ENCODE measurements around the gene ARPC5. TPM values are rescaled to one million over a fixed set of nuclear protein-coding genes. Genes with fewer than 3 reads are reported as not detected.
"Not testable (repeated sequence)": the region's sequence is repeated elsewhere in the genome, so short reads cannot be mapped to it uniquely, and the experiment has no call there.

The ARPC5 gene
- 100 to 1,000 TPM in 3 of 4 donors, 10 to 100 TPM in 1; 73.0 to 234 (median 170) TPM for total RNA-seq

DNA sequence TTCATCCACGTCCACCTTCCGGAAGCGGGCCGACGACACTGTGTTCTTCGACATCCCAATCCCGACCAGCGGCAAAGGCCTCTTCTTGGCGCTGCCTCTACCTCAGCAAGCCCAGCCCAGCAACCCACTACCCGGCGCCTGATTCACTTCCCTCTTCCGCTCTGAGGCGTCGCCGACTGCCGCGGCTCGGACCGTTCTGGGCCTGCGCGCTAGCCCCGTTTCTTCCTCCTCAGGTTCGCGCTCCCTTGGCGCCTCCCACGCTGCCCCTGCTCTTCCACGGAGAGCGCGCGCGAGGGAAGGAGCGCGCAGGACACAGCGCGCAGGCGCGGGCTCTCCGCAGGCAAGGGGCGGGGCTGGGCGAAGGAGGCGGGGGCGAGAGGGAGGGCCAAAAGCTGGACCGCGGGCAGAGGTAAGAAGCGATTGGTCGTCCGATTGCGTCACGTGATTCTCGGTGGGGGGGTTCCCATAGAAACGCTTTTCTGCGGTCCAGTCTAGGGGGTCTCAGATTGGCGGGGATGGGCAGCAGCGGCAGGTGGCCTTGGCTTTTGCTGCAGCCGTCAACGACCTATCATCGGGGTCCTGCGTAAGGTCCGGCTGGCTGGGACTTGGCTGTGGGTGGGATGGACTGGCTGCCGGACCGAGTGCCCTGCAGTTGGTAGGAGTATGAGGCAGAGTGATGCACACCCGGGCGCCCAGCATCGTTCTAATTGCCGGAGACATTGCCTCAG lies at the start of gene ARPC5:
ARPC5 (minus strand) TSS at position 178 of the 728 bp plus-strand sequence; CDS start at position 54, 124 bp downstream.
- no peaks in the 10 kb centered on the region for H3K36me3 ChIP-seq
- H3K4me1 ChIP-seq, result peaks cover 0 to 5% of the 10 kb centered on the region in 2 donors
- no peaks in the 10 kb centered on the region for H3K9me3 ChIP-seq
- H3K27me3 ChIP-seq, result no peaks in the 10 kb centered on the region
- intact Hi-C loops (cut with DNase I; ENCODE audit: low total_unique reads), result loop anchor here (10.0 kb wide), 1 partner anchor 161 kb away; the partner anchor contains the start of gene SMG7
- H3K4me3 ChIP-seq, result peak within 1 kb of the TSS; percentile 71 to 92
- peak; percentile 90 to 95 for TF ChIP-seq POLR2A (IDR thresholded peaks at IDR 0.05)
- TF ChIP-seq, protein P1, sequence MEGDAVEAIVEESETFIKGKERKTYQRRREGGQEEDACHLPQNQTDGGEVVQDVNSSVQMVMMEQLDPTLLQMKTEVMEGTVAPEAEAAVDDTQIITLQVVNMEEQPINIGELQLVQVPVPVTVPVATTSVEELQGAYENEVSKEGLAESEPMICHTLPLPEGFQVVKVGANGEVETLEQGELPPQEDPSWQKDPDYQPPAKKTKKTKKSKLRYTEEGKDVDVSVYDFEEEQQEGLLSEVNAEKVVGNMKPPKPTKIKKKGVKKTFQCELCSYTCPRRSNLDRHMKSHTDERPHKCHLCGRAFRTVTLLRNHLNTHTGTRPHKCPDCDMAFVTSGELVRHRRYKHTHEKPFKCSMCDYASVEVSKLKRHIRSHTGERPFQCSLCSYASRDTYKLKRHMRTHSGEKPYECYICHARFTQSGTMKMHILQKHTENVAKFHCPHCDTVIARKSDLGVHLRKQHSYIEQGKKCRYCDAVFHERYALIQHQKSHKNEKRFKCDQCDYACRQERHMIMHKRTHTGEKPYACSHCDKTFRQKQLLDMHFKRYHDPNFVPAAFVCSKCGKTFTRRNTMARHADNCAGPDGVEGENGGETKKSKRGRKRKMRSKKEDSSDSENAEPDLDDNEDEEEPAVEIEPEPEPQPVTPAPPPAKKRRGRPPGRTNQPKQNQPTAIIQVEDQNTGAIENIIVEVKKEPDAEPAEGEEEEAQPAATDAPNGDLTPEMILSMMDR (IDR thresholded peaks at IDR 0.05), result peak in 2 of 4 experiments; percentile 2 to 7
- DNase-seq, result peak; percentile 96 to 98
- peak within 1 kb of the TSS; percentile 91 to 97 for H3K27ac ChIP-seq

DNA sequence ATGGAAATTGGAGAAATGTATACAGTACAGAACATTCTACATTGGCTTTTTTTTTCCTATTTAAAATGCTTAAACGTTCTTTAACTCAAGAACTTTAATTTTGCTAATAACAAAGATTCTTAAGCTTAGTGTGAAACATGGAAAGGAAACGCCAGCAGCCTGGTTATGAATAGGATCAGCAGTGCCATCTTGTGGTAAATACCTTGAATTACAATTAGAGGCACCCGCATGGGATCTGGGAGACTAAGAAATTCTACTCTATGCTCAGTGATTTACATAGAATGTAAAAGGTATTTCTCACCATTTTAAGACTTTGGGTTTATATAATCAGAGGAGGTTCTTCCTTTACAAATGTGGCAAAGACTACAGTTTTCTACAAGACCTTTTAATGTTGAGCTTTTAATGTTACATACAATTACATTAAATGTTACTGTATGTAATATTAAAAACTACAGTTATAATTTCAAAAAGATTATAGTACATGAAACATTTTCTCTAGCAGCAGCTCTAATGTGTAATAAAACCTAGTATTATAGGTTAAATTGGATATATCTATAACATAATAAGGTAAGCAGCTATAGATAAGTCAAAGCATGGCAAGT lies 49.6 kb upstream of the ARPC5 start:
- no peak overlapping the region for H3K4me3 ChIP-seq
- no peaks in the 10 kb centered on the region for H3K27me3 ChIP-seq
- intact Hi-C loops (cut with DNase I; ENCODE audit: low total_unique reads), result no loop called here
- TF ChIP-seq, protein P1 (IDR thresholded peaks at IDR 0.05), result peak; percentile 44 to 67 (median 63)
- no peak for TF ChIP-seq POLR2A (IDR thresholded peaks at IDR 0.05)
- H3K27ac ChIP-seq, result no peak overlapping the region
- DNase-seq, result no peak
- H3K36me3 ChIP-seq, result no peaks in the 10 kb centered on the region
- H3K9me3 ChIP-seq, result no peaks in the 10 kb centered on the region
- no peaks in the 10 kb centered on the region for H3K4me1 ChIP-seq

DNA sequence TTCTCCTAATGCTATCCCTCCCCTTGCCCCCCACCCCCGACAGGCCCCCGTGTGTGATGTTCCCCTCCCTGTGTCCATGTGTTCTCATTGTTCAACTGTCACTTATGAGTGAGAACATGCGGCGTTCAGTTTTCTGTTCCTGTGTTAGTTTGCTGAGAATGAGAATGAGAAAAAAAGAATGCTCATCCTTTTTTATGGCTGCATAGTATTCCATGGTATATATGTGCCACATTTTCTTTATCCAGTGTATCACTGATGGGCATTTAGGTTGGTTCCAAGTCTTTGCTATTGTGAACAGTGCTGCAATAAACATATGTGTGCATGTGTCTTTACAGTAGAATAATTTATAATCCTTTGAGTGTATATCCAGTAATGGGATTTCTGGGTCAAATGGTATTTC lies 43.8 kb upstream of the ARPC5 start:
- H3K4me3 ChIP-seq; DNase-seq; H3K36me3 ChIP-seq; H3K9me3 ChIP-seq; H3K27ac ChIP-seq; H3K4me1 ChIP-seq; H3K27me3 ChIP-seq; intact Hi-C loops (cut with DNase I; ENCODE audit: low total_unique reads): not testable (repeated sequence)

DNA sequence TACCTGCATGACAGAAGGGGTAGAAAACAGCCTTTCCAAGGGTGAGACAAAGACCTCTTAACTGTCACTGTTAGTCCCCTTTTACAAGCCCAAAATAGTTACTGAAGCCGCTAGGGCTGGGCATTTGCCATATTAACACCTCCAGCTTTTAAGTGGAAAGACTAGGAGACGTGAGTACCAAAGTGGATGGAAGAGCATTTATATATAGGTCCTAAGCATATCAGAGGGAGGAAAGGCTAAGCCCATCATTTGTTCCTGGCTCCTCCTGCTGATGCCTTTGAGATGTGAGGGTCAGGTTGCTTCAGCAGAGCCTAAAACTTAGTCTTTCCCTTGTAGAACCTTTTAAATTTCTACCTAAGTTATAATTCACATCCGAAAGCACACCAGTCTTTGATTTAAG lies 43.2 kb upstream of the ARPC5 start:
- intact Hi-C loops (cut with DNase I; ENCODE audit: low total_unique reads), result no loop called here
- Histone ChIP-seq H3K4me3 (no peak overlapping the region), H3K9me3 (no peaks in the 10 kb centered on the region), H3K4me1 (no peaks in the 10 kb centered on the region), H3K27ac (no peak overlapping the region), H3K36me3 (no peaks in the 10 kb centered on the region), H3K27me3 (no peaks in the 10 kb centered on the region)
- no peak for DNase-seq
- TF ChIP-seq, protein P1 (IDR thresholded peaks at IDR 0.05), result no peak
- no peak for TF ChIP-seq POLR2A (IDR thresholded peaks at IDR 0.05)

DNA sequence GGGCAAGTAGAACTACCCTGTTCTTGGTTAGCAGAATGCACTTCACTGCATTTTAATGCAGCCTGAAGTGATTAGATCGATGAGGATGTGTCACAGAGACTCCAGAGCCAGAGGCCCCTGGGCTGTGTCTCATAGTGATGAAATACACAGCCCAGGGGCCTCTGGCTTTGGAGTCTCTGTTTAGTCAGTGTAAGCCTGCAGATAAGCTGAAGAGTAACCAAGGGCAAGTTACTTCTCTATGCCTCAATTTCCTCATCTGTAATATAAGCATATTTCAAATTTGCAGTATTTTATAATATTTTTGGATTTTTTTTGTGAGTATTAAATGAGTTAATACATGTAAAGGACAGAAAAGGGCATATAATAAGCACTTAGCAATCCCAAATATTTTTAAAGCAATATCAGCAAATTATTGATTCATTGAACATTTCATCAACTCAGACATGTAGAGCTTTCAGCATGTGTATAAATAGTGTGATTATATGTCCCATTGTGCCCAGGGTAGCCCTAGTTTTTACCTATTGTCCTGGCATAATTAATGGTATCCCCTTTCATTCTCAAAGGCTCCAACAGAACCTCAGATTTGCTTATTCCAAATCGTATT lies 41.1 kb upstream of the ARPC5 start:
- TF ChIP-seq, protein P1 (IDR thresholded peaks at IDR 0.05), result no peak
- no peak for TF ChIP-seq POLR2A (IDR thresholded peaks at IDR 0.05)
- no peak overlapping the region for H3K27ac ChIP-seq
- intact Hi-C loops (cut with DNase I; ENCODE audit: low total_unique reads), result no loop called here
- H3K9me3 ChIP-seq, result no peaks in the 10 kb centered on the region
- H3K4me1 ChIP-seq, result no peaks in the 10 kb centered on the region
- H3K36me3 ChIP-seq, result no peaks in the 10 kb centered on the region
- no peaks in the 10 kb centered on the region for H3K27me3 ChIP-seq
- H3K4me3 ChIP-seq, result no peak overlapping the region
- no peak for DNase-seq
